ENCODE measurements around the gene CD27. TPM values are rescaled to one million over a fixed set of nuclear protein-coding genes. Genes with fewer than 3 reads are reported as not detected.
A peak's percentile ranks its signal among the peaks of the same experiment; 100 is the strongest.

CD27 gene
- total and polyA plus RNA-seq, 2 of the 13 experiments (the other 11 are each of a cell fraction or from before 2014, with no cell fraction given) = 0.12 TPM; not detected in 1

GRCh38 chr12:6492838-6493496, 48.2 kb downstream of the CD27 start, which contains the start of gene MRPL51 (continued):
- TF ChIP-seq PITX1 (CRISPR knock-in tag; IDR thresholded peaks at IDR 0.05) (no peak), THYN1 (CRISPR knock-in tag; IDR thresholded peaks at IDR 0.05; ENCODE audit: borderline replicate concordance, low read depth) (no peak), RBAK (CRISPR knock-in tag; IDR thresholded peaks at IDR 0.05) (no peak), ZKSCAN1 (IDR thresholded peaks at IDR 0.05; ENCODE audit: low read length) (no peak), ZNF558 (CRISPR knock-in tag; IDR thresholded peaks at IDR 0.05; ENCODE audit: borderline replicate concordance) (0 out of 2 replicates have a peak, but pooled peaks have one; percentile 62), ZFP36 (IDR thresholded peaks at IDR 0.05; ENCODE audit: borderline replicate concordance, low read depth, low read length, partially characterized antibody) (no peak), DNMT1 (CRISPR knock-in tag; IDR thresholded peaks at IDR 0.05) (no peak), ZNF44 (CRISPR knock-in tag; IDR thresholded peaks at IDR 0.05) (no peak), PAX8 (CRISPR knock-in tag; IDR thresholded peaks at IDR 0.05; ENCODE audit: borderline replicate concordance) (no peak), ZBTB7B (CRISPR knock-in tag; IDR thresholded peaks at IDR 0.05) (peak; percentile 42), ZNF652 (CRISPR knock-in tag; IDR thresholded peaks at IDR 0.05; ENCODE audit: borderline replicate concordance, low read depth) (no peak), ZNF543 (CRISPR knock-in tag; IDR thresholded peaks at IDR 0.05) (0 out of 2 replicates have a peak, but pooled peaks have one; percentile 13), MEIS2 (CRISPR knock-in tag; IDR thresholded peaks at IDR 0.05) (0 out of 2 replicates have a peak, but pooled peaks have one; percentile 21), MLLT10 (CRISPR knock-in tag; IDR thresholded peaks at IDR 0.05) (no peak), ZNF577 (CRISPR knock-in tag; IDR thresholded peaks at IDR 0.05; ENCODE audit: borderline replicate concordance, low read depth) (no peak), ZNF33A (CRISPR knock-in tag; IDR thresholded peaks at IDR 0.05; ENCODE audit: borderline replicate concordance) (no peak; the same call in 1 of the 2 replicates)
- TF ChIP-seq, protein P1, sequence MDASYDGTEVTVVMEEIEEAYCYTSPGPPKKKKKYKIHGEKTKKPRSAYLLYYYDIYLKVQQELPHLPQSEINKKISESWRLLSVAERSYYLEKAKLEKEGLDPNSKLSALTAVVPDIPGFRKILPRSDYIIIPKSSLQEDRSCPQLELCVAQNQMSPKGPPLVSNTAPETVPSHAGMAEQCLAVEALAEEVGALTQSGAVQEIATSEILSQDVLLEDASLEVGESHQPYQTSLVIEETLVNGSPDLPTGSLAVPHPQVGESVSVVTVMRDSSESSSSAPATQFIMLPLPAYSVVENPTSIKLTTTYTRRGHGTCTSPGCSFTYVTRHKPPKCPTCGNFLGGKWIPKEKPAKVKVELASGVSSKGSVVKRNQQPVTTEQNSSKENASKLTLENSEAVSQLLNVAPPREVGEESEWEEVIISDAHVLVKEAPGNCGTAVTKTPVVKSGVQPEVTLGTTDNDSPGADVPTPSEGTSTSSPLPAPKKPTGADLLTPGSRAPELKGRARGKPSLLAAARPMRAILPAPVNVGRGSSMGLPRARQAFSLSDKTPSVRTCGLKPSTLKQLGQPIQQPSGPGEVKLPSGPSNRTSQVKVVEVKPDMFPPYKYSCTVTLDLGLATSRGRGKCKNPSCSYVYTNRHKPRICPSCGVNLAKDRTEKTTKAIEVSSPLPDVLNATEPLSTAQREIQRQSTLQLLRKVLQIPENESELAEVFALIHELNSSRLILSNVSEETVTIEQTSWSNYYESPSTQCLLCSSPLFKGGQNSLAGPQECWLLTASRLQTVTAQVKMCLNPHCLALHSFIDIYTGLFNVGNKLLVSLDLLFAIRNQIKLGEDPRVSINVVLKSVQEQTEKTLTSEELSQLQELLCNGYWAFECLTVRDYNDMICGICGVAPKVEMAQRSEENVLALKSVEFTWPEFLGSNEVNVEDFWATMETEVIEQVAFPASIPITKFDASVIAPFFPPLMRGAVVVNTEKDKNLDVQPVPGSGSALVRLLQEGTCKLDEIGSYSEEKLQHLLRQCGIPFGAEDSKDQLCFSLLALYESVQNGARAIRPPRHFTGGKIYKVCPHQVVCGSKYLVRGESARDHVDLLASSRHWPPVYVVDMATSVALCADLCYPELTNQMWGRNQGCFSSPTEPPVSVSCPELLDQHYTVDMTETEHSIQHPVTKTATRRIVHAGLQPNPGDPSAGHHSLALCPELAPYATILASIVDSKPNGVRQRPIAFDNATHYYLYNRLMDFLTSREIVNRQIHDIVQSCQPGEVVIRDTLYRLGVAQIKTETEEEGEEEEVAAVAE (CRISPR knock-in tag; IDR thresholded peaks at IDR 0.05; ENCODE audit: borderline replicate concordance) = no peak
- TF ChIP-seq, protein P2, sequence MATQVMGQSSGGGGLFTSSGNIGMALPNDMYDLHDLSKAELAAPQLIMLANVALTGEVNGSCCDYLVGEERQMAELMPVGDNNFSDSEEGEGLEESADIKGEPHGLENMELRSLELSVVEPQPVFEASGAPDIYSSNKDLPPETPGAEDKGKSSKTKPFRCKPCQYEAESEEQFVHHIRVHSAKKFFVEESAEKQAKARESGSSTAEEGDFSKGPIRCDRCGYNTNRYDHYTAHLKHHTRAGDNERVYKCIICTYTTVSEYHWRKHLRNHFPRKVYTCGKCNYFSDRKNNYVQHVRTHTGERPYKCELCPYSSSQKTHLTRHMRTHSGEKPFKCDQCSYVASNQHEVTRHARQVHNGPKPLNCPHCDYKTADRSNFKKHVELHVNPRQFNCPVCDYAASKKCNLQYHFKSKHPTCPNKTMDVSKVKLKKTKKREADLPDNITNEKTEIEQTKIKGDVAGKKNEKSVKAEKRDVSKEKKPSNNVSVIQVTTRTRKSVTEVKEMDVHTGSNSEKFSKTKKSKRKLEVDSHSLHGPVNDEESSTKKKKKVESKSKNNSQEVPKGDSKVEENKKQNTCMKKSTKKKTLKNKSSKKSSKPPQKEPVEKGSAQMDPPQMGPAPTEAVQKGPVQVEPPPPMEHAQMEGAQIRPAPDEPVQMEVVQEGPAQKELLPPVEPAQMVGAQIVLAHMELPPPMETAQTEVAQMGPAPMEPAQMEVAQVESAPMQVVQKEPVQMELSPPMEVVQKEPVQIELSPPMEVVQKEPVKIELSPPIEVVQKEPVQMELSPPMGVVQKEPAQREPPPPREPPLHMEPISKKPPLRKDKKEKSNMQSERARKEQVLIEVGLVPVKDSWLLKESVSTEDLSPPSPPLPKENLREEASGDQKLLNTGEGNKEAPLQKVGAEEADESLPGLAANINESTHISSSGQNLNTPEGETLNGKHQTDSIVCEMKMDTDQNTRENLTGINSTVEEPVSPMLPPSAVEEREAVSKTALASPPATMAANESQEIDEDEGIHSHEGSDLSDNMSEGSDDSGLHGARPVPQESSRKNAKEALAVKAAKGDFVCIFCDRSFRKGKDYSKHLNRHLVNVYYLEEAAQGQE (IDR thresholded peaks at IDR 0.05; ENCODE audit: borderline replicate concordance in 1 of 2, low read depth in 1 of 2, low read length in 2 of 2) = peak in 1 of 2 experiments; percentile 34; a peak in 1 of 4 replicates
- TF ChIP-seq, protein P3, sequence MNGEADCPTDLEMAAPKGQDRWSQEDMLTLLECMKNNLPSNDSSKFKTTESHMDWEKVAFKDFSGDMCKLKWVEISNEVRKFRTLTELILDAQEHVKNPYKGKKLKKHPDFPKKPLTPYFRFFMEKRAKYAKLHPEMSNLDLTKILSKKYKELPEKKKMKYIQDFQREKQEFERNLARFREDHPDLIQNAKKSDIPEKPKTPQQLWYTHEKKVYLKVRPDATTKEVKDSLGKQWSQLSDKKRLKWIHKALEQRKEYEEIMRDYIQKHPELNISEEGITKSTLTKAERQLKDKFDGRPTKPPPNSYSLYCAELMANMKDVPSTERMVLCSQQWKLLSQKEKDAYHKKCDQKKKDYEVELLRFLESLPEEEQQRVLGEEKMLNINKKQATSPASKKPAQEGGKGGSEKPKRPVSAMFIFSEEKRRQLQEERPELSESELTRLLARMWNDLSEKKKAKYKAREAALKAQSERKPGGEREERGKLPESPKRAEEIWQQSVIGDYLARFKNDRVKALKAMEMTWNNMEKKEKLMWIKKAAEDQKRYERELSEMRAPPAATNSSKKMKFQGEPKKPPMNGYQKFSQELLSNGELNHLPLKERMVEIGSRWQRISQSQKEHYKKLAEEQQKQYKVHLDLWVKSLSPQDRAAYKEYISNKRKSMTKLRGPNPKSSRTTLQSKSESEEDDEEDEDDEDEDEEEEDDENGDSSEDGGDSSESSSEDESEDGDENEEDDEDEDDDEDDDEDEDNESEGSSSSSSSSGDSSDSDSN (CRISPR knock-in tag; IDR thresholded peaks at IDR 0.05) = peak; percentile 53
